Retina (tissue), 1 donor: ENCODE results near the gene SF3B6.
"Not testable (repeated sequence)": the region's sequence is repeated elsewhere in the genome, so short reads cannot be mapped to it uniquely, and the experiment has no call there.

ENCODE experiments used
- DNase-seq: peaks from one replicate; pipeline ENCODE4 v3.0.0-alpha.2; 2016

Gene SF3B6

GRCh38 chr2:24075915-24076848 is at the start of gene SF3B6:
SF3B6 (minus strand) TSS chr2:24076326; CDS start chr2:24076229, 97 bp downstream.
- peak; percentile 95 for DNase-seq

- DNase-seq: peak; percentile 90
These were observed 47.9 kb upstream of the SF3B6 start for GRCh38 chr2:24123922-24124580.

- DNase-seq: peak; percentile 94
These were observed 47.2 kb upstream of the SF3B6 start, which contains the start of the genes FAM228B and PFN4 for GRCh38 chr2:24123195-24123921. FAM228B (plus strand) TSS chr2:24123469; CDS start chr2:24124362, 893 bp downstream. PFN4 (minus strand) TSS chr2:24123334; CDS start chr2:24122535, 799 bp downstream.

- no peak for DNase-seq
These were observed 46.5 kb upstream of the SF3B6 start for GRCh38 chr2:24122366-24123194.

GRCh38 chr2:24121469-24121868 is 45.3 kb upstream of the SF3B6 start:
- peak; percentile 13 for DNase-seq

DNA sequence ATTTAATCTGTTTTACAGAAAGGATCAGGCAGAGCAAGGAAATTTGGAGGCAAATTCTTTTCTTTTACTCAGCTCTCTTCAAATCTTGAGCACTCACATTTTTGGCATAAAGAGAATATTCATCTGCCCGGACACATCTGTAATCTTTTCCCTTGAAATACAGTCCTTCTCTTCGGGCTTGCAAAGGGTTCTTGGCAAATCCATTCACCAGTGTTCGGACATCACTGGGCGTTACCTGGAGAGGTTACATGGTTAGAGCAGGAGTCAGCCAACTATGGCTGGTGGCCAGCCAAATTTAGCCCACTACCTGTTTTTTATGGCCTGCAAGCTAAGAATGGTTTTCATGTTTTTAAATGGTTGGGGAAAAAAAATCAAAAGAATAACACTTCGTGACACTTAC is 44.9 kb upstream of the SF3B6 start:
- no peak for DNase-seq

DNA sequence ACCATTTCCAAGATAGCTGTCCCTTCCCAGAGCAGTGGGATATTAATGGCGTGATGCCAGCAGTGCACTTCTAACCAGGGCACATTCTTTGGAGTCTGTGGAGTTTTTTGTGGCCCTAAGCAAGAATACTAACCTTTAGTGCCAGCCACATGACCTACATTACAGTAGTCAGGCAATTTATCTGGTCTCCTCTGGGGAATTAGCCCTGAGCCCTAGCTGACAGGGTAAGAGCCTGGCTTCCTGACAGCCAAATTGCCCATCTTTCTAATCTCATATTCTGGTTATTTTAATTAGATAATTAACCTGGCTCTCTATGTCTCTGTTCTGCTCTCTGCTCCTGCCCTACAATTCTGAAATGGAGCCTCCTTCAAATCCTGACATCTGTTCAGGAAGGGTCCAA is 41.8 kb upstream of the SF3B6 start:
- DNase-seq: no peak

GRCh38 chr2:24115057-24115456 is 38.9 kb upstream of the SF3B6 start:
- no peak for DNase-seq

DNA sequence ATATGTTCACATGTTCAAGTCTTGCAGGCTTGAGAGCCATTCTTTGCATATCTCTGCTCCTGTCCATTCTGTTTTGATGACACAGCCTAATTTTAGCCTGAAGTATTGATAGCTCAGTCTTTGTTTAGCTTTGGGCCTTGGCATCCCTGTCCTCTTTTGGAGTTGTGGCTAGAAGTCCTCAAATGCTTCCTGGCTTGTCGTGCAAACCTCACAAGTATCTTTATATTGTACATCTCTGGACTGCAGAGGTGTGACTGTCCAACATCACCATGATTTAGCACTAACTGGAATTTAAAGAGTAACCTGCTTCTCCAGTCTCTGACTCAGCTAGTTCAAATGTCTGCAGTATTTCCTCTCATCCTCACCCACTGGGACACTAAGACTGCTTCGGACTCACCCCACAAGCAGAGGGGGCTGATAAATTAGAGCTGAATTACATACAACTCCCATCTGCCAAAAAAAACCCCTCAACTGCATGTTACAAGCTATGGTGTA is 35.3 kb upstream of the SF3B6 start:
- no peak for DNase-seq

GRCh38 chr2:24110660-24111303 is 34.7 kb upstream of the SF3B6 start:
- no peak for DNase-seq

GRCh38 chr2:24109431-24109830 is 33.3 kb upstream of the SF3B6 start:
- not testable (repeated sequence) for DNase-seq

- no peak for DNase-seq
These were observed 31.2 kb upstream of the SF3B6 start for GRCh38 chr2:24107336-24107735.

DNA sequence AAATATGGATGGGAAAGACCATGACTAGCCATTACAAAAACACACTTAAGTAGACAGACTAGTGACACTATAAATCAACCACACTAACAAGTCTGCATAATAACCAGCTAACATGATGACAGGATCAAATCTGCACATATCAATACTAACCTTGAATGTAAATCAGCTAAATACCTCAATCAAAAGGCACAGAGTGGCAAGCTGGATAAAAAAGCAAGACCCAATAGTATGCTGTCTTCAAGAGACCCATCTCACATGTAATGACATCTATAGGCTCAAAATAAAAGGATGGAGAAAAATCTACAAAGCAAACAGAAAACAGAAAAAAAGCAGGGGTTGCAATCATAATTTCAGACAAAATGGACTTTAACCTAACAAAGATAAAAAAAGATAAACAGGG is 30.7 kb upstream of the SF3B6 start:
- no peak for DNase-seq

GRCh38 chr2:24105816-24106215 is 29.7 kb upstream of the SF3B6 start:
- DNase-seq: no peak

- no peak for DNase-seq
These were observed 28.8 kb upstream of the SF3B6 start for GRCh38 chr2:24104906-24105305.

GRCh38 chr2:24104110-24104650 is 28.1 kb upstream of the SF3B6 start:
- DNase-seq: no peak

DNA sequence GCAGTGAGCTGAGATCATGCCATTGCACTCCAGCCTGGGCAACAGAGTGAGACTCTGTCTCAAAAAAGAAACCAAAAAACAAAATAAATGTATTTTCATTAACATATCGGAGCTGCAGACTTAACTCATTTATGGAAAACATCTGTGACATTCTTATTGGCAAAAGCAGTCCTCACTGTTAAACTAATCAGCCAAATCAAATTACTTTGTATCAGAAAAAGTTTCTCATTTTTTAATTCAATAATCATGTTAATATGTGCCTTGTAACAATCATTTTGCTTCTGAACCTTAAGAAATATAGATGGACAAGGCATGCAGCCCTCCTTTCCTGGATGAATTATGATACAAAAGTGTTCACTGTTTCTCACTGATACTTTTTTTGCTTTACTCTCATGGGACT is 26.6 kb upstream of the SF3B6 start:
- DNase-seq: no peak

GRCh38 chr2:24101992-24102391 is 25.9 kb upstream of the SF3B6 start:
- no peak for DNase-seq

DNA sequence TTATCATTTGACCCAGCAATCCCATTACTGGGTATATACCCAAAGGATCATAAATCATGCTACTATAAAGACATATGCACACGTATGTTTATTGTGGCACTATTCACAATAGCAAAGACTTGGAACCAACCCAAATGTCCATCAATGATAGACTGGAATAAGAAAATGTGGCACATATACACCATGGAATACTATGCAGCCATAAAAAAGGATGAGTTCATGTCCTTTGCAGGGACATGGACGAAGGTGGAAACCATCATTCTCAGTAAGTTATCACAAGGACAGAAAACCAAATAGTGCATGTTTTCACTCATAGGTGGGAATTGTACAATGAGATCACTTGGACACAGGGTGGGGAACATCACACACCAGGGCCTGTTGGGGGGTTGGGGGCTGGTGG is 24.6 kb upstream of the SF3B6 start:
- not testable (repeated sequence) for DNase-seq

DNA sequence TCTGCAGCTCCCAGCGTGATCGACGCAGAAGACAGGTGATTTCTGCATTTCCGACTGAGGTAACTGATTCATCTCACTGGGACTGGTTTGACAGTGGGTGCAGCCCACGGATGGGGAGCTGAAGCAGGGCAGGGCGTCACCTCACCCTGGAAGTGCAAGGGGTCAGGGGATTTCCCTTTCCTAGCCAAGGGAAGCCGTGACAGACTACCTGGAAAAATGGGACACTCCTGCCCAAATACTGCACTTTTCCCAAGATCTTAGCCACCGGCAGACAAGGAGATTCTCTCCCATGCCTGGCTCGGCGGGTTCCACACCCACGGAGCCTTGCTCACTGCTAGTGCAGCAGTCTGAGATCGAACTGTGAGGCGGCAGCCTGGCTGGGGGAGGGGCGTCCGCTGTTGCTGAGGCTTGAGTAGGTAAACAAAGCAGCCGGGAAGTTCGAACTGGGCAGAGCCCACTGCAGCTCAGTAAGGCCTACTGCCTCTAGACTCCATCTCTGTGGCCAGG is 19.1 kb upstream of the SF3B6 start:
- not testable (repeated sequence) for DNase-seq

- not testable (repeated sequence) for DNase-seq
These were observed 17.1 kb upstream of the SF3B6 start for GRCh38 chr2:24093270-24093669.
